Activated naive CD4-positive, alpha-beta T cell treated with anti-CD3 and anti-CD28 coated beads, Interleukin-2, amount 50 U/mL, for 24 hours (primary cell): ENCODE results near the gene MAJIN.
A peak's percentile ranks its signal among the peaks of the same experiment; 100 is the strongest.

ENCODE experiments used
- H3K27ac Mint-ChIP-seq: one replicate; pipeline ENCODE4 v1.8.0; 2021; ENCODE audit warnings: mild to moderate bottlenecking, mixed read lengths
- H3K27me3 Mint-ChIP-seq: one replicate; pipeline ENCODE4 v1.8.0; 2021; ENCODE audit warnings: mixed read lengths
- H3K36me3 Mint-ChIP-seq: one replicate; pipeline ENCODE4 v1.8.0; 2021; ENCODE audit warnings: mixed read lengths
- H3K4me1 Mint-ChIP-seq: one replicate; pipeline ENCODE4 v1.8.0; 2021; ENCODE audit warnings: mixed read lengths
- H3K4me3 Mint-ChIP-seq: one replicate; pipeline ENCODE4 v1.8.0; 2021; ENCODE audit warnings: mild to moderate bottlenecking, mixed read lengths
- H3K9me3 Mint-ChIP-seq: one replicate; pipeline ENCODE4 v1.8.0; 2021; ENCODE audit warnings: mixed read lengths

MAJIN gene

GRCh38 chr11:64896448-64897022 lies 75.4 kb downstream of the MAJIN start:
- peaks cover 9% of the 10 kb centered on the region for H3K4me1 Mint-ChIP-seq
- H3K9me3 Mint-ChIP-seq: no peaks in the 10 kb centered on the region
- no peaks in the 10 kb centered on the region for H3K27me3 Mint-ChIP-seq
- H3K4me3 Mint-ChIP-seq: no peak overlapping the region
- H3K36me3 Mint-ChIP-seq: peaks cover 2% of the 10 kb centered on the region
- no peak overlapping the region for H3K27ac Mint-ChIP-seq

- Mint-ChIP-seq H3K27ac (no peak overlapping the region), H3K4me1 (peaks cover under 1% of the 10 kb centered on the region), H3K4me3 (no peak overlapping the region), H3K9me3 (no peaks in the 10 kb centered on the region), H3K36me3 (no peaks in the 10 kb centered on the region), H3K27me3 (no peaks in the 10 kb centered on the region)
Measured at GRCh38 chr11:64894812-64895452, 77.0 kb downstream of the MAJIN start.

GRCh38 chr11:64894070-64894811 lies 77.7 kb downstream of the MAJIN start:
- no peaks in the 10 kb centered on the region for H3K9me3 Mint-ChIP-seq
- no peaks in the 10 kb centered on the region for H3K27me3 Mint-ChIP-seq
- no peaks in the 10 kb centered on the region for H3K4me1 Mint-ChIP-seq
- no peaks in the 10 kb centered on the region for H3K36me3 Mint-ChIP-seq
- no peak overlapping the region for H3K4me3 Mint-ChIP-seq
- H3K27ac Mint-ChIP-seq: no peak overlapping the region

- Mint-ChIP-seq H3K4me3 (no peak overlapping the region), H3K27ac (no peak overlapping the region), H3K9me3 (no peaks in the 10 kb centered on the region), H3K27me3 (no peaks in the 10 kb centered on the region), H3K36me3 (no peaks in the 10 kb centered on the region), H3K4me1 (peaks cover under 1% of the 10 kb centered on the region)
Measured at GRCh38 chr11:64893194-64894069, 78.5 kb downstream of the MAJIN start.

DNA sequence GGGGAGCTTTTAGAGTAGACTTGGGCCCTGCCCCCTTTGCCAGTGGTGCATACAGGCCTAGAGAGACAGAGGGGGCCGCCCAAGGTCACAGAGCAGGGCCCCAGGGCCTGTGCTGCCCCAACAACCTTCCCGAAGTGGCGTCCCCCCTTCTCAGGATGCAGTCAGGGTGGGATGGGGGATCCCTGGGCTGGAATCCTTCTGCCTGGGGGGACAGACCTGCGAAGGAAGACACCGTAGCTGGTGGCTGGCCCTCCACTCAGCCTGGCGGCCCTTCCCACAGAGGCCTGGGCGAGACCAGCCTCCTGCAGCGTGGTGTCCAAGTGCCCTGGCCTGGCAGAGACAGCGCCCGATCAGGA lies 79.1 kb downstream of the MAJIN start:
- no peaks in the 10 kb centered on the region for H3K36me3 Mint-ChIP-seq
- H3K4me3 Mint-ChIP-seq: no peak overlapping the region
- no peaks in the 10 kb centered on the region for H3K9me3 Mint-ChIP-seq
- H3K27ac Mint-ChIP-seq: no peak overlapping the region
- no peaks in the 10 kb centered on the region for H3K27me3 Mint-ChIP-seq
- peaks cover 6% of the 10 kb centered on the region for H3K4me1 Mint-ChIP-seq

DNA sequence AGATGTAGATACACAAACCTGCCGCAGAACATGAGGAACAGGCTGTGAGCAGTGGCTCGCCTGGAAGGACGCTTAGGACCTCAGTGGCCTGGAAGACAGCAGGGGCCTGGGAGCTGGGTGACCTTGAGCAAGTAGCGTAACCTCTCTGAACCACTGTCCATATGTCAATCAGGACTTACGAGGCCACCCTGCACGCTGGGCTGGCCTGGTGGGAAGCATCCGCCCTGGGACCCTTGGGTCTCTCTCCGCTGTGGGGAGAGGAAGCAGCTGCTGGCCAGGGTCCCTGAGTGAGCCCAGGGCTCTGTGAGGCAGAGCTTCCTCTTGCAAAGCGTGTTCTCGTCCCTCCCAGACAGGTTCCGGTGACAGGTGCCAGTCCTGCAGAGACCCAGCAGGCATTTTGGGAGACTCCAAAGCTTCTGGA lies 79.5 kb downstream of the MAJIN start:
- H3K27ac Mint-ChIP-seq: no peak overlapping the region
- no peaks in the 10 kb centered on the region for H3K9me3 Mint-ChIP-seq
- H3K27me3 Mint-ChIP-seq: no peaks in the 10 kb centered on the region
- peaks cover 8% of the 10 kb centered on the region for H3K4me1 Mint-ChIP-seq
- H3K4me3 Mint-ChIP-seq: no peak overlapping the region
- H3K36me3 Mint-ChIP-seq: no peaks in the 10 kb centered on the region

DNA sequence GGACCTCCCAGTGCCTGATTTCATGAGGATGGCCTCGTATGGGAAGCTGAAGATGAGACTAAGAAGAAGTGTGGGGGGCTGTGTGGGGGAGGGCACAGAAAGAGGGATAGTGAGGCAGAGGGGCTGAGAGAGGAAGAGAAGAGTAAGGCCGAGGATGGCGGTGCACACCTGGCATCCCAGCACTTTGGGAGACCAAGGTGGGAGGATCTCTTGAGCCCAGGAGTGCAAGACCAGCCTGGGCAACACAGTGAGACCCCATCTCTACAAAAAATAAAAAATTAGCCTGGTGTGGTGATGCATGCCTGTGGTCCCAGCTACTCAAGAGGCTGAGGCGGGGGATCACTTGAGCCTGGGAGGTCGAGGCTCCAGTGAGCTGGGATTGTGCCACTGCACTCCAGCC lies 80.0 kb downstream of the MAJIN start:
- H3K4me3 Mint-ChIP-seq: no peak overlapping the region
- no peaks in the 10 kb centered on the region for H3K36me3 Mint-ChIP-seq
- no peaks in the 10 kb centered on the region for H3K9me3 Mint-ChIP-seq
- H3K27me3 Mint-ChIP-seq: no peaks in the 10 kb centered on the region
- no peak overlapping the region for H3K27ac Mint-ChIP-seq
- H3K4me1 Mint-ChIP-seq: peaks cover 11% of the 10 kb centered on the region

GRCh38 chr11:64891215-64891848 lies 80.6 kb downstream of the MAJIN start:
- H3K9me3 Mint-ChIP-seq: no peaks in the 10 kb centered on the region
- H3K4me3 Mint-ChIP-seq: no peak overlapping the region
- no peaks in the 10 kb centered on the region for H3K27me3 Mint-ChIP-seq
- no peak overlapping the region for H3K27ac Mint-ChIP-seq
- no peaks in the 10 kb centered on the region for H3K36me3 Mint-ChIP-seq
- peaks cover 11% of the 10 kb centered on the region for H3K4me1 Mint-ChIP-seq

GRCh38 chr11:64890522-64890939 lies 81.4 kb downstream of the MAJIN start:
- peaks cover 19% of the 10 kb centered on the region for H3K4me1 Mint-ChIP-seq
- H3K36me3 Mint-ChIP-seq: no peaks in the 10 kb centered on the region
- H3K4me3 Mint-ChIP-seq: no peak overlapping the region
- H3K27ac Mint-ChIP-seq: no peak overlapping the region
- no peaks in the 10 kb centered on the region for H3K9me3 Mint-ChIP-seq
- H3K27me3 Mint-ChIP-seq: no peaks in the 10 kb centered on the region

- H3K36me3 Mint-ChIP-seq: no peaks in the 10 kb centered on the region
- no peak overlapping the region for H3K27ac Mint-ChIP-seq
- H3K27me3 Mint-ChIP-seq: no peaks in the 10 kb centered on the region
- no peaks in the 10 kb centered on the region for H3K9me3 Mint-ChIP-seq
- peaks cover 30% of the 10 kb centered on the region for H3K4me1 Mint-ChIP-seq
- no peak overlapping the region for H3K4me3 Mint-ChIP-seq
Measured at GRCh38 chr11:64888729-64889511, 83.0 kb downstream of the MAJIN start.

DNA sequence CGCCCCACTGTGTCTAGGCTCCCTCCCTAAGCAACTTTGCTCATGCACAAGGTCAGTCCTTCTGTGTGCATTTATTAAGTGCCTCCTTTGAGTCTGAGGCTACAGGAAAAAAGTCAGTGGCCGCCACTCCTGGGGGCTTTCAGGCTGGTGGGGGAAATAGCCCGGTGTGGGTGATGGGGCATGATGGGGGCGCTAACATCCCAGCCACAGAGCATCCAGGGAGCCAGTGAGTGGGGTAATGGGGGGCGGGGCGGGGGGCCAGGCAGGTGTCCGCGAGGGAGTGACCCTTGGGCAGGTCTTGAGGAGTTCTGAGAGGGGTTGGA lies 83.5 kb downstream of the MAJIN start:
- no peaks in the 10 kb centered on the region for H3K36me3 Mint-ChIP-seq
- no peaks in the 10 kb centered on the region for H3K27me3 Mint-ChIP-seq

More for the DNA sequence above, 83.5 kb downstream of the MAJIN start:
- peak overlapping the region; percentile 88 for H3K27ac Mint-ChIP-seq
- H3K9me3 Mint-ChIP-seq: no peaks in the 10 kb centered on the region
- H3K4me1 Mint-ChIP-seq: peaks cover 30% of the 10 kb centered on the region
- H3K4me3 Mint-ChIP-seq: peak overlapping the region; percentile 81
